ENCODE data around the gene KATNAL2. TPM values are rescaled to one million over a fixed set of nuclear protein-coding genes. Genes with fewer than 3 reads are reported as not detected.

Gene KATNAL2
- total and polyA plus RNA-seq, 2 donors from 2014 or later, result 6.9 to 13.4 TPM

DNA sequence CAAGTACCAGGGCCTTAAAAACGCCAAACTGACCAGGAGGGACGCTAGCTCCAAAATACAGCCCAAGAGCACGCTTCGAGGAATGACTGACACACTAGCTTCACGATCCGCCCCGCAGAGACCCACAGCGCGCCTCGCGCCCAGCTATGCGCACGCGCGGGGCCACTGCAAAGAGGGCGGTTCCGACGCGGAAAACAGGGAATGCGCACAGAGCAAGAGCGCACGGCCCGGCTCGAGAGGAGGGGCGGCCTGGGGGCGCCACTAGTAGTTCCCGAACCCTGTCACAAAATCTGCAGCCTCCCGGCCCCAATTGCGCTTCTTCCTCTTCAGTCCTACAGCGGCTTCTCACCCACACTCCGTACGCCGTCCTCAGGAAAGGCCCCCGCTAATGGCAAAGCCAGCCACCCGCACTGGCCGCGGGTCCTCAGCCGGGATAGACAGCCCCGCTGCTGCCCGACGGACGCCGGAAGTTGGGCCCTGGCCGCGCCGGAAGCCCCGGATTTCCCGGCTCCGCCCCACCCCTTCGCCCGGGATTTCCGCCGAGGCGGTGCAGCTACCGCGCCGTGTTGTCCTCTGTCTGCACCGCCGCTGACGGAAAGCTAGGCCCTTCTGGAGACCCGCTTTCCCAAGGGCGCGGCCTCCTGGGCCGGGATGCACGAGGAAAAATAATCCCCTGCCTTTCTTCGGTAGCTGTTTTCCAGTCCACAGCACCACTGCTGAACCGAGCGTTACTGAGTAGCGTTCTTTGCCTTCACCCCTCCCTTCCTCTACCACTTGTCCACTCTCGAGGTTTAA is 232.8 kb downstream of the KATNAL2 start, which contains the start of gene HDHD2:
TSS of gene HDHD2 (minus strand) at position 472 of the 795 bp plus-strand sequence. CDS start 14,061 bp downstream, outside the sequence.
- intact Hi-C loops (cut with DNase I), result no loop called here
- Histone ChIP-seq H3K9me3 (ENCODE audit: control insufficient read depth in 2 of 3, insufficient read depth in 1 of 3, low read length in 3 of 3) (no peaks in the 10 kb centered on the region), H3K9ac (ENCODE audit: low read length in 3 of 3) (peak within 1 kb of the TSS; percentile 88 to 95 (median 92)), H3K4me3 (ENCODE audit: low read length in 3 of 3) (peak within 1 kb of the TSS; percentile 90 to 99 (median 98)), H3K36me3 (ENCODE audit: control insufficient read depth in 2 of 3, insufficient read depth in 3 of 3, low read length in 3 of 3) (peaks cover 0 to 2% (median 0%) of the 10 kb centered on the region in 3 donors), H3K27ac (ENCODE audit: low read depth in 2 of 2, low read length in 2 of 2) (peak within 1 kb of the TSS; percentile 88 to 92), H3K4me1 (ENCODE audit: control insufficient read depth in 2 of 3, insufficient read depth in 2 of 3, low read depth in 1 of 3, low read length in 3 of 3) (peaks cover 3 to 15% (median 9%) of the 10 kb centered on the region in 3 donors), H3K27me3 (ENCODE audit: control insufficient read depth, insufficient read depth, low read length) (no peaks in the 10 kb centered on the region)
- TF ChIP-seq, protein P1, sequence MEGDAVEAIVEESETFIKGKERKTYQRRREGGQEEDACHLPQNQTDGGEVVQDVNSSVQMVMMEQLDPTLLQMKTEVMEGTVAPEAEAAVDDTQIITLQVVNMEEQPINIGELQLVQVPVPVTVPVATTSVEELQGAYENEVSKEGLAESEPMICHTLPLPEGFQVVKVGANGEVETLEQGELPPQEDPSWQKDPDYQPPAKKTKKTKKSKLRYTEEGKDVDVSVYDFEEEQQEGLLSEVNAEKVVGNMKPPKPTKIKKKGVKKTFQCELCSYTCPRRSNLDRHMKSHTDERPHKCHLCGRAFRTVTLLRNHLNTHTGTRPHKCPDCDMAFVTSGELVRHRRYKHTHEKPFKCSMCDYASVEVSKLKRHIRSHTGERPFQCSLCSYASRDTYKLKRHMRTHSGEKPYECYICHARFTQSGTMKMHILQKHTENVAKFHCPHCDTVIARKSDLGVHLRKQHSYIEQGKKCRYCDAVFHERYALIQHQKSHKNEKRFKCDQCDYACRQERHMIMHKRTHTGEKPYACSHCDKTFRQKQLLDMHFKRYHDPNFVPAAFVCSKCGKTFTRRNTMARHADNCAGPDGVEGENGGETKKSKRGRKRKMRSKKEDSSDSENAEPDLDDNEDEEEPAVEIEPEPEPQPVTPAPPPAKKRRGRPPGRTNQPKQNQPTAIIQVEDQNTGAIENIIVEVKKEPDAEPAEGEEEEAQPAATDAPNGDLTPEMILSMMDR (IDR thresholded peaks at IDR 0.05; ENCODE audit: borderline replicate concordance, extremely low read depth, insufficient read depth), result no peak
- FAIRE-seq (no peak), DNase-seq (peak; percentile 85 to 94 (median 92))

DNA sequence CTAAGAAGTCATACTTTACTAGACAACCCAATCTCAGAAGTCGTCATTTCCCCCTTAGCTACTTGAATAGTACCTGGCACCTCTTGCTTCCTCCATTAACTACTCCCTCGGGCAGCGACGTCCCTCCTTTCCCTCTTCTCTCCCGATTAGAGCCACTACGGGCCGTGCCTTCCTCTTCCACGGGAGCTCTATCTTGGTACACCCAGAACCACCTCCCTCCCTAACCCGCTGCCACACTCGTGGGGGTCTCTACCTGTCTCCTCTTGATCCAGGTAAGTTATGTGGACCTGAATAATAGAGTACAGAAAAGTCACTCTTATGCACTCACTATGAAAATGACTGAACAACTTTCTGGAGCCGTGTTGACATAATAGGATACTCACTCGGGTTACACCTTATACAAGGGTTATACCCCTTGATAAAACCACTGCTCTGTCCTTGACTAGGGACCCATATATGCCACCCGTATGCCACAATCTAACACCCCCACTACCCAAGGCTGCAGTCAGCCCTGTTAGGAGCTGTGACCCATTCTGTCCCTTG is 233.5 kb downstream of the KATNAL2 start:
- H3K9ac ChIP-seq (ENCODE audit: low read length in 3 of 3), result peak overlapping the region; percentile 87 to 95 (median 92)
- intact Hi-C loops (cut with DNase I), result no loop called here
- FAIRE-seq, result no peak
- H3K36me3 ChIP-seq (ENCODE audit: control insufficient read depth in 2 of 3, insufficient read depth in 3 of 3, low read length in 3 of 3), result peaks cover 0 to 2% (median 0%) of the 10 kb centered on the region in 3 donors
- DNase-seq, result peak in 1 of 5 donors; percentile 62
- peak overlapping the region; percentile 90 to 99 (median 98) for H3K4me3 ChIP-seq (ENCODE audit: low read length in 3 of 3)
- peaks cover 3 to 15% (median 9%) of the 10 kb centered on the region in 3 donors for H3K4me1 ChIP-seq (ENCODE audit: control insufficient read depth in 2 of 3, insufficient read depth in 2 of 3, low read depth in 1 of 3, low read length in 3 of 3)
- no peaks in the 10 kb centered on the region for H3K9me3 ChIP-seq (ENCODE audit: control insufficient read depth in 2 of 3, insufficient read depth in 1 of 3, low read length in 3 of 3)
- peak overlapping the region; percentile 88 to 92 for H3K27ac ChIP-seq (ENCODE audit: low read depth in 2 of 2, low read length in 2 of 2)
- TF ChIP-seq, protein P1 (IDR thresholded peaks at IDR 0.05; ENCODE audit: borderline replicate concordance, extremely low read depth, insufficient read depth), result no peak
- no peaks in the 10 kb centered on the region for H3K27me3 ChIP-seq (ENCODE audit: control insufficient read depth, insufficient read depth, low read length)

DNA sequence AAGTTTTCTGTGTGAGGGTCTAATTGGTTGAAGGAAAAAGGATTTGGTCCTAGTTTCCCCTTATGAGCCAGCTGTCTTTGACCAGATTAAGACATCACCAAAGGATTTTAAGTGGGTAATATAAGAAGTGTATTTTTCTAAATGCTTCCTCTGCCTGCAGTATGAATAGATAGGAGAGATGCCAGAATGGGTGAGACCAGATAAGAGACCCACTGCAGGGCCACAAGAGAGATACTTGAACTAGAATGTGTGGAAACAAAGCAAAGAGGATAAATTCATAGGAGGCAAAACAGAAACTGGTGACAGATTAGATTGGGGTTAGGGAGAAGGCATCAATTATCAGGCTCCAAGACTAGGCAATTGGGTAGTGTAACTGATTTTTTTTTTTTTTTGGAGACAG is 234.0 kb downstream of the KATNAL2 start:
- no peak for FAIRE-seq
- TF ChIP-seq, protein P1 (IDR thresholded peaks at IDR 0.05; ENCODE audit: borderline replicate concordance, extremely low read depth, insufficient read depth), result no peak
- Histone ChIP-seq H3K4me3 (ENCODE audit: low read length in 3 of 3) (peak overlapping the region; percentile 90 to 99 (median 98)), H3K9me3 (ENCODE audit: control insufficient read depth in 2 of 3, insufficient read depth in 1 of 3, low read length in 3 of 3) (no peaks in the 10 kb centered on the region), H3K4me1 (ENCODE audit: control insufficient read depth in 2 of 3, insufficient read depth in 2 of 3, low read depth in 1 of 3, low read length in 3 of 3) (peaks cover 3 to 15% (median 9%) of the 10 kb centered on the region in 3 donors), H3K27ac (ENCODE audit: low read depth in 2 of 2, low read length in 2 of 2) (no peak overlapping the region), H3K9ac (ENCODE audit: low read length in 3 of 3) (no peak overlapping the region), H3K36me3 (ENCODE audit: control insufficient read depth in 2 of 3, insufficient read depth in 3 of 3, low read length in 3 of 3) (peaks cover 0 to 2% (median 0%) of the 10 kb centered on the region in 3 donors), H3K27me3 (ENCODE audit: control insufficient read depth, insufficient read depth, low read length) (no peaks in the 10 kb centered on the region)
- DNase-seq, result no peak
- intact Hi-C loops (cut with DNase I), result no loop called here

Other genes starting within 250 kb of the KATNAL2 start
- 1.4 TPM for gene ST8SIA5, start 160.5 kb upstream of the KATNAL2 start, total RNA-seq
- 2.7 TPM for gene ST8SIA5, start 160.5 kb upstream of the KATNAL2 start, polyA plus RNA-seq (ENCODE audit: insufficient read depth, low read depth, low replicate concordance)
- gene PIAS2, start 95 bp upstream of the KATNAL2 start, total RNA-seq, result 41.2 TPM
- 9.9 TPM for gene PIAS2, start 95 bp upstream of the KATNAL2 start, polyA plus RNA-seq (ENCODE audit: insufficient read depth, low read depth, low replicate concordance)
- gene ELOA2, start 118.0 kb downstream of the KATNAL2 start, total RNA-seq, result not detected
- gene ELOA2, start 118.0 kb downstream of the KATNAL2 start, polyA plus RNA-seq (ENCODE audit: insufficient read depth, low read depth, low replicate concordance), result not detected
- 41.0 TPM for gene HDHD2, start 232.9 kb downstream of the KATNAL2 start, total RNA-seq
- gene HDHD2, start 232.9 kb downstream of the KATNAL2 start, polyA plus RNA-seq (ENCODE audit: insufficient read depth, low read depth, low replicate concordance), result 46.2 TPM